ENCODE data around the gene TMEM41B.
"Not testable (repeated sequence)": the region's sequence is repeated elsewhere in the genome, so short reads cannot be mapped to it uniquely, and the experiment has no call there.

Gene TMEM41B

GRCh38 chr11:9253086-9253485 lies 61.3 kb downstream of the TMEM41B start:
- no peak overlapping the region for H3K4me3 ChIP-seq (ENCODE audit: low read depth, low read length)
- TF ChIP-seq, protein P1, sequence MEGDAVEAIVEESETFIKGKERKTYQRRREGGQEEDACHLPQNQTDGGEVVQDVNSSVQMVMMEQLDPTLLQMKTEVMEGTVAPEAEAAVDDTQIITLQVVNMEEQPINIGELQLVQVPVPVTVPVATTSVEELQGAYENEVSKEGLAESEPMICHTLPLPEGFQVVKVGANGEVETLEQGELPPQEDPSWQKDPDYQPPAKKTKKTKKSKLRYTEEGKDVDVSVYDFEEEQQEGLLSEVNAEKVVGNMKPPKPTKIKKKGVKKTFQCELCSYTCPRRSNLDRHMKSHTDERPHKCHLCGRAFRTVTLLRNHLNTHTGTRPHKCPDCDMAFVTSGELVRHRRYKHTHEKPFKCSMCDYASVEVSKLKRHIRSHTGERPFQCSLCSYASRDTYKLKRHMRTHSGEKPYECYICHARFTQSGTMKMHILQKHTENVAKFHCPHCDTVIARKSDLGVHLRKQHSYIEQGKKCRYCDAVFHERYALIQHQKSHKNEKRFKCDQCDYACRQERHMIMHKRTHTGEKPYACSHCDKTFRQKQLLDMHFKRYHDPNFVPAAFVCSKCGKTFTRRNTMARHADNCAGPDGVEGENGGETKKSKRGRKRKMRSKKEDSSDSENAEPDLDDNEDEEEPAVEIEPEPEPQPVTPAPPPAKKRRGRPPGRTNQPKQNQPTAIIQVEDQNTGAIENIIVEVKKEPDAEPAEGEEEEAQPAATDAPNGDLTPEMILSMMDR (IDR thresholded peaks at IDR 0.05; ENCODE audit: insufficient read depth, low read depth, low read length, missing control alignments): no peak
- no peak for DNase-seq (ENCODE audit: low read depth)

DNA sequence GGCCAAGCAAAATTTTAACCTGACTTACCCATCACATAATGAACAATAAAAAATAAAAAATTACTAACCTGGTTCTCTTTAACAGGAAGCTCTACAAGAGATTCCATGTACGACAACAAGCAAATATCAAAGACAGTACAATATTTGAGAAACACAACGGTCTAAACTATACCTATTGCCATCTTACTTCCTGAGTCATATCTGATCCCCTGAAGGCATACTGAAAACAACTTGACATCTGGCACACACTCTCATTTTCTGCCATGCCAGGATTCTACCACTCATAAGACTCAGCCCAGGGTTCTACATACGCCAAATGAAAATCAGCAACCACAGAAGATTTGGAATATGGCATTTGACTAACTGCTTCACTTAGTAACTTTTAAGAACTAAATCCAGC lies 63.1 kb downstream of the TMEM41B start:
- H3K4me3 ChIP-seq (ENCODE audit: low read depth, low read length): no peak overlapping the region
- TF ChIP-seq, protein P1 (IDR thresholded peaks at IDR 0.05; ENCODE audit: insufficient read depth, low read depth, low read length, missing control alignments): no peak
- DNase-seq (ENCODE audit: low read depth): peak; percentile 34

DNA sequence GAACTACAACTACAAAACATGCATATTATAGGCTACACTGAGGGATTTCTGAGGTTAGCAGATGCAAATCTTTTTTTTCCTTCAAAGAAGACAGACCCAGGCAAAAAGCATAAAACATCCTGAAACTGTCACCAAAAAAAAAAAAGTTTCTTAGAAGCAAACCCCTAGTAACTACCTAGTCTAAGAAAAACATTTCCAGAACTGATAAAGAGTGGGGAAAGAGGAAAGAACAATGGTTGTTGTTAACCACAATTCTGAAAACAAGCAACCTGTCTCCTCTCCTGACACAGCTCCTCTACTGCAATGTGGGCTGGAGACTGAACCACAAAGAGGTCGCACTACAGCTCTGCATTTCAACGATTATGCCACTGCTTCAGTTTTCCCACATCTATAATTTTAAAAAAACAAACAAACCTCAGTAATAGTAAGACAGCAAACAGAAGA lies 64.2 kb downstream of the TMEM41B start:
- peak; percentile 82 for DNase-seq (ENCODE audit: low read depth)
- H3K4me3 ChIP-seq (ENCODE audit: low read depth, low read length): 0 out of 2 replicates have a peak overlapping the region, but pooled peaks have one; percentile 6
- TF ChIP-seq, protein P1 (IDR thresholded peaks at IDR 0.05; ENCODE audit: insufficient read depth, low read depth, low read length, missing control alignments): no peak

GRCh38 chr11:9249252-9249651 lies 65.1 kb downstream of the TMEM41B start:
- no peak for DNase-seq (ENCODE audit: low read depth)
- TF ChIP-seq, protein P1 (IDR thresholded peaks at IDR 0.05; ENCODE audit: insufficient read depth, low read depth, low read length, missing control alignments): no peak
- H3K4me3 ChIP-seq (ENCODE audit: low read depth, low read length): no peak overlapping the region

GRCh38 chr11:9247863-9248262 lies 66.5 kb downstream of the TMEM41B start:
- no peak for DNase-seq (ENCODE audit: low read depth)
- TF ChIP-seq, protein P1 (IDR thresholded peaks at IDR 0.05; ENCODE audit: insufficient read depth, low read depth, low read length, missing control alignments): no peak
- H3K4me3 ChIP-seq (ENCODE audit: low read depth, low read length): no peak overlapping the region

GRCh38 chr11:9236242-9236641 lies 78.2 kb downstream of the TMEM41B start:
- DNase-seq (ENCODE audit: low read depth); H3K4me3 ChIP-seq (ENCODE audit: low read depth, low read length): not testable (repeated sequence)

GRCh38 chr11:9232482-9232881 lies 81.9 kb downstream of the TMEM41B start:
- no peak for DNase-seq (ENCODE audit: low read depth)
- TF ChIP-seq, protein P1 (IDR thresholded peaks at IDR 0.05; ENCODE audit: insufficient read depth, low read depth, low read length, missing control alignments): no peak
- no peak overlapping the region for H3K4me3 ChIP-seq (ENCODE audit: low read depth, low read length)

Data from GM12865 (cell line).